T47D (cell line): ENCODE data around the gene PDHA2.

ENCODE experiments used
- DNase-seq, 2 experiments: peaks; one replicate each; pipeline versions ENCODE4 v3.0.0 to v3.0.0-alpha.2; 2011 to 2012; ENCODE audit warnings: low read depth in 1 of 2, low spot score in 1 of 2
- JUND ChIP-seq: IDR thresholded peaks from 2 replicates; pipeline ENCODE4 v1.6.1; 2012; ENCODE audit warnings: low read depth
- in situ Hi-C: cut with HindIII; loops from 2 replicates; pipeline ENCODE4 v1.10.0; 2016; ENCODE audit warnings: low sequenced_read_pairs, low pct_unique_long_range_greater_than_20kb

PDHA2 gene

DNA sequence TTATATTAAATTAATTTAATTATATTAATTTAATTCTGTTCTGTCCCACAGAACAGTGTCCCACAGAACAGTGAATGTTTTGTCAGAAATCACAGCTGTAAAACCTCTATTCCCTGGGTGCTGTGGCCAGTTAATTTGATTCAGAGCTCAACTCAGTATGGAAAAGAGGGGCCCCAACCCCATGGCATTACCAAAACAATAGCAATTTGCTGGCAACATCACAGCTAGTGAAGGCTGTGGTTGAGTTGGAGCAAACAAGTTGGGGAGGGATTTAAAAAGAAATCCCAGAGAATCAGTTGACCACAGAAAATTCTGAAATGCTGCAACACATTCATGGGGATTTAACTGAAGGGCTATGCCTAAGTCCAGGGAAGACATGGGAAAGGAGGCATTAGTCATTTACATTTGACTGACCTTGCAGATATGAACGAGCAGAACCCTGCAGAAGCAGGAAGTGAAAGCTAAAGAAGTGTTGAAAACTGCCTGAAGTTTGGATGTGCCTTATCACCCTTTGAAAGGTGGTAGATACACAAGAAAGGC, 30.1 kb downstream of the PDHA2 start:
- in situ Hi-C loops, result no loop called here
- no peak for TF ChIP-seq JUND
- DNase-seq, result no peak

- in situ Hi-C loops, result no loop called here
- DNase-seq, result no peak
- no peak for TF ChIP-seq JUND
Observed at GRCh38 chr4:95877636-95878035, 37.7 kb downstream of the PDHA2 start.

- TF ChIP-seq JUND, result no peak
- DNase-seq, result no peak
- in situ Hi-C loops, result no loop called here
Observed at GRCh38 chr4:95887551-95887950, 47.7 kb downstream of the PDHA2 start.

- no peak for TF ChIP-seq JUND
- peak in 1 of 2 experiments; percentile 17 for DNase-seq
- in situ Hi-C loops, result no loop called here
Observed at GRCh38 chr4:95889662-95890061, 49.8 kb downstream of the PDHA2 start.
